Endothelial cell of umbilical vein (primary cell): ENCODE results near the gene NANOGP8. TPM values are rescaled to one million over a fixed set of nuclear protein-coding genes. Genes with fewer than 3 reads are reported as not detected.

Experiments used
- BruUV-seq: library from RNA; stranded (reverse); fragments of 400-500 nt; replicated peaks from 2 replicates; lab custom pipeline; 2021; lab: Mats Ljungman, UMichigan
- CTCF ChIA-PET: fragments of 300-600, 350-600 bp; sonication (Branson Sonifier 250); formaldehyde crosslinking; loops from one replicate; lab custom pipeline; 2021; ENCODE audit warnings: antibody characterized with exemption, inconsistent platforms; lab: Charles Lee
- POLR2A ChIA-PET: fragments of 300-600, 350-600 bp; sonication (Branson Sonifier 250); formaldehyde crosslinking; loops from one replicate; lab custom pipeline; 2021; ENCODE audit warnings: antibody characterized with exemption, inconsistent platforms; lab: Charles Lee
- DNase-seq: peaks from one replicate; pipeline ENCODE4 v3.0.0-alpha.2; 2011; ENCODE audit warnings: low read depth, low spot score
- FAIRE-seq: peaks from 2 replicates; lab custom pipeline; 2011; peaks lifted over from hg19 to GRCh38; lab: Jason Lieb, UNC
- H2AFZ ChIP-seq: 2 replicates; pipeline ENCODE4 v1.6.0; 2012; ENCODE audit warnings: low read depth, low read length, control low read depth, inconsistent platforms
- H3K27ac ChIP-seq: 2 replicates; pipeline ENCODE4 v1.5.1; 2011; ENCODE audit warnings: low read depth, mild to moderate bottlenecking, control low read depth, low read length, moderate library complexity; ENCODE audit not compliant: insufficient read depth
- H3K27me3 ChIP-seq, 2 experiments: 2 replicates each; pipeline versions ENCODE4 v1.6.0 to v1.6.1; 2011; ENCODE audit warnings: low read length in 2 of 2, mixed read lengths in 1 of 2; ENCODE audit not compliant: control insufficient read depth in 2 of 2, insufficient read depth in 2 of 2
- H3K36me3 ChIP-seq, 2 experiments: 2 replicates in 1 of 2; 3 replicates in 1 of 2; pipeline ENCODE4 v1.5.1; 2011; ENCODE audit warnings: low read length in 2 of 2, mild to moderate bottlenecking in 1 of 2, moderate library complexity in 1 of 2; ENCODE audit not compliant: control insufficient read depth in 2 of 2, insufficient read depth in 2 of 2; ENCODE audit errors: extremely low read depth in 1 of 2
- H3K4me1 ChIP-seq: 3 replicates; pipeline ENCODE4 v1.5.1; 2011; ENCODE audit warnings: mild to moderate bottlenecking, low read length; ENCODE audit not compliant: control insufficient read depth, insufficient read depth; ENCODE audit errors: extremely low read depth
- H3K4me2 ChIP-seq: 2 replicates; pipeline ENCODE4 v1.6.1; 2011; ENCODE audit warnings: low read length, control low read depth, mixed read lengths; ENCODE audit not compliant: insufficient read depth
- H3K4me3 ChIP-seq, 3 experiments: fragments of 200-600 bp in 1 of 3; sonication (generic), shearing (Covaris generic) in 1 of 3; replicated peaks in 1 of 3; 2 replicates each; pipeline ENCODE4 v1.5.1; 2011 to 2016; ENCODE audit warnings: control low read depth in 3 of 3, low read length in 3 of 3, mild to moderate bottlenecking in 2 of 3, inconsistent platforms in 1 of 3, low read depth in 1 of 3, moderate library complexity in 1 of 3; ENCODE audit not compliant: insufficient read depth in 1 of 3
- H3K79me2 ChIP-seq: 2 replicates; pipeline ENCODE4 v1.6.0; 2012; ENCODE audit warnings: low read length, inconsistent platforms; ENCODE audit not compliant: control insufficient read depth, insufficient read depth
- H3K9ac ChIP-seq: replicated peaks from 2 replicates; pipeline ENCODE3; 2011; ENCODE audit warnings: low read length, control low read depth; ENCODE audit not compliant: insufficient read depth; ENCODE audit errors: extremely low read depth
- H3K9me1 ChIP-seq: replicated peaks from 3 replicates; pipeline ENCODE4 v1.6.0; 2011; ENCODE audit warnings: mild to moderate bottlenecking, low read length; ENCODE audit not compliant: control insufficient read depth, insufficient read depth; ENCODE audit errors: extremely low read depth
- H3K9me3 ChIP-seq: replicated peaks from 2 replicates; pipeline ENCODE4 v1.5.1; 2012; ENCODE audit warnings: low read length, inconsistent platforms; ENCODE audit not compliant: control insufficient read depth, insufficient read depth
- H4K20me1 ChIP-seq: replicated peaks from 2 replicates; pipeline ENCODE3; 2011; ENCODE audit warnings: mild to moderate bottlenecking, low read length; ENCODE audit not compliant: control insufficient read depth, insufficient read depth; ENCODE audit errors: extremely low read depth
- CTCF ChIP-seq, 2 donors: IDR thresholded peaks; 1 replicate in 1 of 2; 2 replicates in 1 of 2; pipeline ENCODE4 v1.5.1; 2011; ENCODE audit warnings: low read length in 2 of 2, mild to moderate bottlenecking in 2 of 2, moderate library complexity in 2 of 2, control low read depth in 1 of 2, inconsistent platforms in 1 of 2, low read depth in 1 of 2; ENCODE audit not compliant: insufficient read depth in 1 of 2; ENCODE audit errors: extremely low read depth in 1 of 2
- EZH2 ChIP-seq: IDR thresholded peaks from 2 replicates; pipeline ENCODE4 v1.6.1; 2012; ENCODE audit warnings: borderline replicate concordance, low read depth, mild to moderate bottlenecking, moderate library complexity, low read length, inconsistent platforms; ENCODE audit not compliant: severe bottlenecking
- FOS ChIP-seq: IDR thresholded peaks from 2 replicates; pipeline ENCODE4 v1.6.1; 2011; ENCODE audit warnings: mild to moderate bottlenecking, low read length, moderate library complexity, borderline replicate concordance; ENCODE audit not compliant: insufficient read depth
- GATA2 ChIP-seq: IDR thresholded peaks from 2 replicates; pipeline ENCODE4 v1.7.0; 2011; ENCODE audit warnings: low read depth, mild to moderate bottlenecking, moderate library complexity, mixed read lengths, low read length; ENCODE audit not compliant: insufficient read length, insufficient read depth
- JUN ChIP-seq: IDR thresholded peaks from 2 replicates; pipeline ENCODE4 v1.6.1; 2011; ENCODE audit warnings: borderline replicate concordance, low read depth; ENCODE audit not compliant: insufficient read length, insufficient read depth
- MAX ChIP-seq: IDR thresholded peaks from 2 replicates; pipeline ENCODE4 v1.6.1; 2011; ENCODE audit not compliant: insufficient read depth, insufficient read length
- MYC ChIP-seq: IDR thresholded peaks from one replicate; pipeline ENCODE4 v1.6.1; 2011; ENCODE audit warnings: mild to moderate bottlenecking, low read depth, low read length
- POLR2A ChIP-seq: IDR thresholded peaks from 2 replicates; pipeline ENCODE4 v1.6.1; 2012; ENCODE audit warnings: low read depth, mild to moderate bottlenecking, control low read depth, low read length
- POLR2AphosphoS5 ChIP-seq: IDR thresholded peaks from 2 replicates; pipeline ENCODE4 v1.6.1; 2012; ENCODE audit warnings: low read depth, mild to moderate bottlenecking, control low read depth, low read length, moderate library complexity; ENCODE audit not compliant: insufficient read depth
- dilution Hi-C: fragments of 300-500 bp; cut with MboI; formaldehyde crosslinking; loops from one replicate; pipeline ENCODE4 v1.15.0; 2019; ENCODE audit warnings: low sequenced_read_pairs; ENCODE audit not compliant: extremely low pct_ligation_motif_present
- intact Hi-C: fragments of 100-400 bp; cut with micrococcal nuclease; formaldehyde crosslinking; loops from one replicate; pipeline ENCODE4 v1.10.0; 2022
- polyA plus RNA-seq, 4 experiments: library from polyadenylated mRNA; depleted of rRNA in 3 of 4; stranded (reverse) in 3 of 4; unstranded in 1 of 4; fragments of >200 nt; gene quantifications; 2 replicates each; pipeline versions ENCODE4 v1.2.1 to v1.2.3, GENCODE V29; 2011 to 2012; ENCODE audit warnings: missing spikeins in 1 of 4
- total RNA-seq: library from RNA; stranded (reverse); gene quantifications from 2 replicates; pipeline ENCODE4 v1.2.3, GENCODE V29; 2021

The NANOGP8 gene
- total and polyA plus RNA-seq, 2 donors (not counting 3 experiments of a cell fraction or from before 2014, with no cell fraction given) = not detected

DNA sequence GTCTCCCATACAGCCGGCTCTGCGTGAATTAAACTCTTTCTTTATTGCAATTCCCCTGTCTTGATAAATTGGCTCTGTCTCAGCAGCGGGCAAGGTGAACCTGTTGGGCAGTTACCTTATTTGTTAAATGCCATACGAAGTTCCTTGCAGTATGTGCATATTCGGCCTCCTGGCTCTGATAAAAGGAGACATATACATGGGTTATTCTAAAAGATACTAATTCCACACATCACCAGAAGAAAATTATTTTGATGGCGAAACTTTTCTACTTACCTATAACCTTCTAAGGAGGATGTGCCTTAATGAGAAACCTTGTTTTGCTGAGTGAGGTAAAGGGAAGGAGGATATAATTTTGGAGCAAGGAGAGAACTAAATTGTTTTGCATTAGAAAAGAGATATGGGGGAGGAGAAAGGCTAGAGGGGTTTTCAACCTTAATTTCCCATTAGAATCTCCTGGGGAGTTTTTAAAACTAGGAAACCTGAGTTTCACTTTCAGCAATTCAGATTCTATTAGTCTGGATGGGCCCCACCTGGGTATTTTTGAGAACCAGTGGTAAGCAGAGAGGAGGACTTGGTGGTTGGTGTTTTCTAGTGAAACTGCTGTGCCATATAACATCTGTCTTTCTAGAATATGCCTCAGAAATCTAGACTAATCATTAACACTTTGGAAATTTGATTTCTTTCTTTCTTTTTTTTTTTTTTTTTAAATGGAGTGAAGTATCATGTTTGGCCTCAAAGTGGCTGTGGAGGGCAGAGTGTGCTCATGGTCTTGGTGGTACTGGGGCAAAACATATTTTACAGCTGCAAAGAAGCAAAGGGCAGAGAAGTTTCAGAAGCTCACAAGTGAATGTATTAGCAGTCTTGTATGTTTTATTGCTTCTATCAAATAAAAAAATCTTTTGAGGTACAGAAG, 23.0 kb downstream of the NANOGP8 start:
- BruUV-seq = no TSS peak
- dilution Hi-C loops (no loop called here), intact Hi-C loops (no loop called here)
- CTCF ChIA-PET = no interaction called here
- no peak overlapping the region for H3K27ac ChIP-seq
- FAIRE-seq (no peak), DNase-seq (no peak)
- H3K9me1 ChIP-seq = no peaks in the 10 kb centered on the region
- H3K9me3 ChIP-seq = no peaks in the 10 kb centered on the region
- no peaks in the 10 kb centered on the region for H3K79me2 ChIP-seq
- H2AFZ ChIP-seq = no peak overlapping the region
- no peak overlapping the region for H3K4me3 ChIP-seq
- H3K36me3 ChIP-seq = no peaks in the 10 kb centered on the region
- TF ChIP-seq GATA2 (no peak), POLR2A (no peak), EZH2 (no peak), JUN (no peak), MAX (no peak), POLR2AphosphoS5 (no peak), MYC (no peak), FOS (no peak), CTCF (IDR thresholded peaks at IDR 0.05; ENCODE audit: extremely low read depth in 1 of 2, insufficient read depth in 1 of 2, low read depth in 1 of 2, low read length in 2 of 2) (no peak)
- no peak overlapping the region for H3K4me2 ChIP-seq
- no peaks in the 10 kb centered on the region for H3K4me1 ChIP-seq
- peaks cover 0 to 3% of the 10 kb centered on the region in 2 experiments for H3K27me3 ChIP-seq
- H3K9ac ChIP-seq = no peak overlapping the region
- POLR2A ChIA-PET = no interaction called here
- no peaks in the 10 kb centered on the region for H4K20me1 ChIP-seq
